A673 (cell line): ENCODE measurements around the gene ZNF566. TPM values are rescaled to one million over a fixed set of nuclear protein-coding genes. Genes with fewer than 3 reads are reported as not detected.
A peak's percentile ranks its signal among the peaks of the same experiment; 100 is the strongest.

Source experiments
- BruUV-seq: library from RNA; stranded (reverse); fragments of 400-500 nt; replicated peaks from 2 replicates; lab custom pipeline; 2021; lab: Mats Ljungman, UMichigan
- CTCF ChIA-PET: fragments of 300-600 bp; sonication (Branson Sonifier 250); formaldehyde crosslinking; loops from one replicate; lab custom pipeline; 2022; ENCODE audit warnings: antibody characterized with exemption; lab: Charles Lee
- POLR2A ChIA-PET: fragments of 300-600 bp; sonication (Branson Sonifier 250); formaldehyde crosslinking; loops from one replicate; lab custom pipeline; 2022; ENCODE audit warnings: antibody characterized with exemption; ENCODE audit not compliant: low non-redundant PET; lab: Charles Lee
- DNase-seq: peaks from one replicate; pipeline ENCODE4 v3.0.0-alpha.2; 2015; ENCODE audit warnings: low spot score
- H3K27ac ChIP-seq: fragments of 200-600 bp; sonication (generic); 2 replicates; pipeline ENCODE4 v1.5.1; 2016; ENCODE audit warnings: mixed run types, low read depth, mild to moderate bottlenecking, mixed read lengths, antibody characterized with exemption, low read length; ENCODE audit not compliant: poor library complexity, severe bottlenecking
- H3K27me3 ChIP-seq: fragments of 200-600 bp; sonication (generic); replicated peaks from 2 replicates; pipeline ENCODE4 v1.6.1; 2017; ENCODE audit warnings: mixed run types, low read depth, mild to moderate bottlenecking, mixed read lengths, antibody characterized with exemption, low read length; ENCODE audit not compliant: insufficient read depth, poor library complexity
- H3K36me3 ChIP-seq: fragments of 200-600 bp; sonication (generic); 2 replicates; pipeline ENCODE4 v1.6.1; 2016; ENCODE audit warnings: mixed run types, mild to moderate bottlenecking, mixed read lengths, antibody characterized with exemption, low read length; ENCODE audit not compliant: insufficient read depth, poor library complexity, severe bottlenecking
- H3K4me1 ChIP-seq: fragments of 200-600 bp; sonication (generic); 2 replicates; pipeline ENCODE4 v1.6.1; 2017; ENCODE audit warnings: mixed run types, mild to moderate bottlenecking, mixed read lengths, antibody characterized with exemption, low read length; ENCODE audit not compliant: insufficient read depth, poor library complexity, severe bottlenecking
- H3K4me3 ChIP-seq: fragments of 200-600 bp; sonication (generic); 2 replicates; pipeline ENCODE4 v1.5.1; 2016; ENCODE audit warnings: low read depth, mixed run types, mild to moderate bottlenecking, mixed read lengths, low read length; ENCODE audit not compliant: poor library complexity, severe bottlenecking
- H3K9me3 ChIP-seq: fragments of 200-600 bp; sonication (generic); 2 replicates; pipeline ENCODE4 v1.6.1; 2016; ENCODE audit warnings: mixed run types, low read depth, mild to moderate bottlenecking, mixed read lengths, antibody characterized with exemption, low read length; ENCODE audit not compliant: poor library complexity, severe bottlenecking
- EZH2 ChIP-seq: fragments of 200-600 bp; sonication (generic); IDR thresholded peaks from 2 replicates; pipeline ENCODE4 v1.6.1; 2017; ENCODE audit warnings: borderline replicate concordance, low read depth, mild to moderate bottlenecking, mixed read lengths, antibody characterized with exemption, low read length; ENCODE audit not compliant: poor library complexity, severe bottlenecking
- intact Hi-C: fragments of 100-400 bp; cut with micrococcal nuclease; formaldehyde crosslinking; loops from one replicate; pipeline ENCODE4 v1.10.0; 2022; ENCODE audit not compliant: unreplicated experiment
- total RNA-seq: library from RNA; stranded (reverse); gene quantifications from 2 replicates; pipeline ENCODE4 v1.2.3, GENCODE V29; 2021
- TF ChIP-seq, protein P1 (sequence below): fragments of 300-800, 200-600 bp; sonication (generic); conservative IDR thresholded peaks from 2 replicates; pipeline ENCODE4 v1.5.1; 2017; ENCODE audit warnings: low read depth, mild to moderate bottlenecking, antibody characterized with exemption, low read length, moderate library complexity, mixed read lengths

ZNF566 gene
- total RNA-seq, 1 experiment from 2014 or later, result 16.4 TPM

DNA sequence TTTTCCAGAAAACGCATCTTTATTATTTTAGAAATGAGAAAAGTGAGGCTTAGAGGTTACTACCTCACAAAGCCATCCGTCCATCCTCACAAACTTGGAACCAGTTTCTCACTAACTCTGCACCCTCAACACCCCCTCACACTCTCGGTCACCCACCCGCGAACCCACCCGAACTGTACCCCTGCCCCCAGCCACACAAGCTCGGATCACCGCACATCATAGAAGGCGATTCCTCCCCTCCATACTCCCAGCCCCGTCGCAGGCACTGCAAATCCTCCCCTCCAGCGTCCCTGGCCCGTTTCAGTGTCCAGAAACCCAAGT, 38.5 kb upstream of the ZNF566 start:
- peaks cover 21% of the 10 kb centered on the region for H3K36me3 ChIP-seq
- CTCF ChIA-PET, result no interaction called here
- peaks cover 27% of the 10 kb centered on the region for H3K9me3 ChIP-seq
- peak overlapping the region; percentile 77 for H3K4me3 ChIP-seq
- peak overlapping the region; percentile 90 for H3K27ac ChIP-seq
- no peaks in the 10 kb centered on the region for H3K27me3 ChIP-seq
- POLR2A ChIA-PET, result no interaction called here
- no peaks in the 10 kb centered on the region for H3K4me1 ChIP-seq
- BruUV-seq, result no TSS peak
- DNase-seq, result no peak
- intact Hi-C loops, result no loop called here
- TF ChIP-seq, protein P1, sequence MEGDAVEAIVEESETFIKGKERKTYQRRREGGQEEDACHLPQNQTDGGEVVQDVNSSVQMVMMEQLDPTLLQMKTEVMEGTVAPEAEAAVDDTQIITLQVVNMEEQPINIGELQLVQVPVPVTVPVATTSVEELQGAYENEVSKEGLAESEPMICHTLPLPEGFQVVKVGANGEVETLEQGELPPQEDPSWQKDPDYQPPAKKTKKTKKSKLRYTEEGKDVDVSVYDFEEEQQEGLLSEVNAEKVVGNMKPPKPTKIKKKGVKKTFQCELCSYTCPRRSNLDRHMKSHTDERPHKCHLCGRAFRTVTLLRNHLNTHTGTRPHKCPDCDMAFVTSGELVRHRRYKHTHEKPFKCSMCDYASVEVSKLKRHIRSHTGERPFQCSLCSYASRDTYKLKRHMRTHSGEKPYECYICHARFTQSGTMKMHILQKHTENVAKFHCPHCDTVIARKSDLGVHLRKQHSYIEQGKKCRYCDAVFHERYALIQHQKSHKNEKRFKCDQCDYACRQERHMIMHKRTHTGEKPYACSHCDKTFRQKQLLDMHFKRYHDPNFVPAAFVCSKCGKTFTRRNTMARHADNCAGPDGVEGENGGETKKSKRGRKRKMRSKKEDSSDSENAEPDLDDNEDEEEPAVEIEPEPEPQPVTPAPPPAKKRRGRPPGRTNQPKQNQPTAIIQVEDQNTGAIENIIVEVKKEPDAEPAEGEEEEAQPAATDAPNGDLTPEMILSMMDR, result no peak
- no peak for TF ChIP-seq EZH2

- H3K27me3 ChIP-seq, result no peaks in the 10 kb centered on the region
- peaks cover 31% of the 10 kb centered on the region for H3K9me3 ChIP-seq
- no peaks in the 10 kb centered on the region for H3K4me1 ChIP-seq
- BruUV-seq, result TSS peak; percentile 80
- H3K36me3 ChIP-seq, result peaks cover 21% of the 10 kb centered on the region
- TF ChIP-seq, protein P1, result no peak
- no peak for TF ChIP-seq EZH2
- CTCF ChIA-PET, result no interaction called here
- POLR2A ChIA-PET, result no interaction called here
- H3K27ac ChIP-seq, result peak overlapping the region; percentile 90
- intact Hi-C loops, result no loop called here
- H3K4me3 ChIP-seq, result peak overlapping the region; percentile 77
- no peak for DNase-seq
Observed at GRCh38 chr19:36527341-36527740, 38.0 kb upstream of the ZNF566 start.

DNA sequence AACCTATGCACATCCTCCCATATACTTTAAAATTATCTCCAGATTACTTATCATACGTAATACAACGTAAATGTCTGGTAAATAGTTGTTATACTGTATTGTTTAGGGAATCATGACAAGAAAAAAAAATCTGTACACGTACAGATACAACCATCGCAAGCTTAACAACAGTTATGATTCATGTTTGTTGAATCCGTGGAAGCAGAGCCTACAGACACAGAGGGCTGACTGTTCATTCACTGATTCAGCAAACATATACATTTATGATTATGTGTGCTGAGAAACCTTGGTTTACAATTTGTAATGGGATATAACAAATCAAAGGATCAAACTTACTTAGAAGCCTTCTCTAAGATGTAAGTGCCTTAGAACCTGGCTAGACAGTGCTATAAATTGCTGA, 37.2 kb upstream of the ZNF566 start:
- ChIA-PET CTCF (no interaction called here), POLR2A (interaction anchor here (0.7 kb wide), 1 partner anchor 17 kb away, joined by 3 read pairs; no protein-coding TSS in a partner anchor)
- Histone ChIP-seq H3K36me3 (peaks cover 27% of the 10 kb centered on the region), H3K27ac (no peak overlapping the region), H3K4me3 (no peak overlapping the region), H3K9me3 (peaks cover 36% of the 10 kb centered on the region), H3K4me1 (no peaks in the 10 kb centered on the region), H3K27me3 (no peaks in the 10 kb centered on the region)
- intact Hi-C loops, result no loop called here
- no peak for TF ChIP-seq EZH2
- TF ChIP-seq, protein P1, result no peak
- no peak for DNase-seq
- no TSS peak for BruUV-seq
